ENCODE data around the gene NACC2.

The NACC2 gene

DNA sequence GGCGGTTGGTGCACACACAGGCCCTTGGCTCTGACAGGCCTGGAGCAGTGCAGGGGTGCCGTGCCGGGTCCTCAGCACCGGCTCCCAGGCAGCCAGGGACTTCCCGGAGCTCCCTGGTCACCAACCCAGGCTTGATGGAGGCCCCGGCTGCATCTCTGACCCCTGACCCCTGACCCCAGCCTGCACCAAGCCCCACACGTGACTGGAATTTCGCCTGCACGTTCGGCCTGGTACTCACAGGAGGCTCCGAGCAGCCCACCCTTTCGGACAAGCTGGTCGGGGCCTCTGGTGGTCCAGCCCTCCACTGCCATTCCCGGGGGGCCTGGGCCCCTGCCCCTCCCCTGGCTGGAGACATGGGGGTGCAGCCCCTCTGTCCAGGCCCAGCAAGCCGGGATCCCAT is 108.5 kb downstream of the NACC2 start:
- no peak overlapping the region for H3K4me3 ChIP-seq (replicated peaks in 1 of 2; ENCODE audit: low read depth in 2 of 2, low read length in 2 of 2)
- no peak for DNase-seq (ENCODE audit: low read depth in 2 of 2)
- TF ChIP-seq, protein P1, sequence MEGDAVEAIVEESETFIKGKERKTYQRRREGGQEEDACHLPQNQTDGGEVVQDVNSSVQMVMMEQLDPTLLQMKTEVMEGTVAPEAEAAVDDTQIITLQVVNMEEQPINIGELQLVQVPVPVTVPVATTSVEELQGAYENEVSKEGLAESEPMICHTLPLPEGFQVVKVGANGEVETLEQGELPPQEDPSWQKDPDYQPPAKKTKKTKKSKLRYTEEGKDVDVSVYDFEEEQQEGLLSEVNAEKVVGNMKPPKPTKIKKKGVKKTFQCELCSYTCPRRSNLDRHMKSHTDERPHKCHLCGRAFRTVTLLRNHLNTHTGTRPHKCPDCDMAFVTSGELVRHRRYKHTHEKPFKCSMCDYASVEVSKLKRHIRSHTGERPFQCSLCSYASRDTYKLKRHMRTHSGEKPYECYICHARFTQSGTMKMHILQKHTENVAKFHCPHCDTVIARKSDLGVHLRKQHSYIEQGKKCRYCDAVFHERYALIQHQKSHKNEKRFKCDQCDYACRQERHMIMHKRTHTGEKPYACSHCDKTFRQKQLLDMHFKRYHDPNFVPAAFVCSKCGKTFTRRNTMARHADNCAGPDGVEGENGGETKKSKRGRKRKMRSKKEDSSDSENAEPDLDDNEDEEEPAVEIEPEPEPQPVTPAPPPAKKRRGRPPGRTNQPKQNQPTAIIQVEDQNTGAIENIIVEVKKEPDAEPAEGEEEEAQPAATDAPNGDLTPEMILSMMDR (IDR thresholded peaks at IDR 0.05; ENCODE audit: low read depth, low read length) = no peak

DNA sequence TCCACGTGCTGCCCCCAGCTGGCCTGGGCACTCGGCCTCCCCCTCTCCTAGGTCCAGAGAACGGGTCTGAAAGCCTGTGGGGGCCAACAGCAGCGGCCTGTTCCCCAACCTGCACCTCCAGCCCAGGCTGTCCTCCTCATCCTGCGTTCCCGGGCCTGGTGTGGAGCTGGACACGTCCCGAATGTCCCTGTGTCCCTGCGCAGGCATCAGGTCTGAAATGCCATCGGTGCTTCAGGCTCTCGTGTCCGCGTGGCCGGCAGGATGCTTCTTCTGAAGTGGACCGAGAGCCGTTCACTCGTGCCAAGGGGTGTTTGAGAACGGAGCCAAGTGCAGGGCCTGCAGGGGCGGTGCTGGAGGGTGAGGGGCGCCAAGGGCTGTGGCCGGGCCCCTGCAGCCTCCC is 109.2 kb downstream of the NACC2 start:
- TF ChIP-seq, protein P1 (IDR thresholded peaks at IDR 0.05; ENCODE audit: low read depth, low read length) = no peak
- DNase-seq (ENCODE audit: low read depth in 2 of 2) = no peak
- H3K4me3 ChIP-seq (replicated peaks in 1 of 2; ENCODE audit: low read depth in 2 of 2, low read length in 2 of 2) = no peak overlapping the region

GRCh38 chr9:135985459-135985774 is 109.7 kb downstream of the NACC2 start:
- no peak overlapping the region for H3K4me3 ChIP-seq (replicated peaks in 1 of 2; ENCODE audit: low read depth in 2 of 2, low read length in 2 of 2)
- DNase-seq (ENCODE audit: low read depth in 2 of 2) = no peak
- TF ChIP-seq, protein P1 (IDR thresholded peaks at IDR 0.05; ENCODE audit: low read depth, low read length) = no peak

GRCh38 chr9:135984072-135984710 is 110.9 kb downstream of the NACC2 start:
- DNase-seq (ENCODE audit: low read depth in 2 of 2) = no peak
- H3K4me3 ChIP-seq (replicated peaks in 1 of 2; ENCODE audit: low read depth in 2 of 2, low read length in 2 of 2) = no peak overlapping the region
- TF ChIP-seq, protein P1 (IDR thresholded peaks at IDR 0.05; ENCODE audit: low read depth, low read length) = no peak

DNA sequence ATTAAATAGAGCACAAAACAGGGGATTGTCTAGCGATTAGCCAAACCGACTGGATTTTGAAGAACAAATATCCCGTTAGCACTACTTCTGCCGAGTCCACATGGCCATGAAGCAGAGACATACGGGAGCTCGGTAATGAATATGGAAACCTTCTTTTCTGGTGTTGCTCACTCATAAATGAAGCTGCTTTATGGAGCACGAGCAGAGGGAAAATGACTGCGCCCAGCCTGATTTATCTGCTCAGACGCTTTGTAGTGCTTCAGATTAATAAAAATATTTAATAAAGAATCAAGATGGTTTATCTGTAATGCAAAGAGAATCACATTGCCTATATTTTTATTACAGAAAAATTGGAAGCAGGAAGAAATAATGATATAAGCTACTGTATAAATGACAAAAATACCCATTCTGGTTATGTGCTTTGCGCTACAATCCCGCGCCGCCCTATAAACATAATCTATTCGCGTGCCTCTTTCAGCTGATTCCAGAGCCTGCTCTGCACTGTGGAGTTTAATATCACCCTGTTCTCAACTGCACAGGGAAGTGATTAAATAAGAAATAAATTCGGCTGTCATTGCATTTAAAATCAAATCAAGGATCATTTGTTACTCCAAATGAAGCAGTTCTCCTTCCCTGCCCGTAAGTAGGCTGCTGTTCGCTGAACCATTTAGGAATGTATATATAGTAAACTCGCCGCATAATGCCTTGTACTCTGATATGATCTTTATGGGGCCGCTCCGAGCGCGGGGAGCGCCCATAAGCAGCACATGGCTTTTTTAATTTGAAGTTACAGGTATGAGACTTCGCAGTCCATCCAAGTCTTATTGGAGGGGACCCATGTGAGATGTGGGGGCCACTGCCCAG is 111.6 kb downstream of the NACC2 start:
- no peak overlapping the region for H3K4me3 ChIP-seq (replicated peaks in 1 of 2; ENCODE audit: low read depth in 2 of 2, low read length in 2 of 2)
- TF ChIP-seq, protein P1 (IDR thresholded peaks at IDR 0.05; ENCODE audit: low read depth, low read length) = no peak
- DNase-seq (ENCODE audit: low read depth in 2 of 2) = no peak

DNA sequence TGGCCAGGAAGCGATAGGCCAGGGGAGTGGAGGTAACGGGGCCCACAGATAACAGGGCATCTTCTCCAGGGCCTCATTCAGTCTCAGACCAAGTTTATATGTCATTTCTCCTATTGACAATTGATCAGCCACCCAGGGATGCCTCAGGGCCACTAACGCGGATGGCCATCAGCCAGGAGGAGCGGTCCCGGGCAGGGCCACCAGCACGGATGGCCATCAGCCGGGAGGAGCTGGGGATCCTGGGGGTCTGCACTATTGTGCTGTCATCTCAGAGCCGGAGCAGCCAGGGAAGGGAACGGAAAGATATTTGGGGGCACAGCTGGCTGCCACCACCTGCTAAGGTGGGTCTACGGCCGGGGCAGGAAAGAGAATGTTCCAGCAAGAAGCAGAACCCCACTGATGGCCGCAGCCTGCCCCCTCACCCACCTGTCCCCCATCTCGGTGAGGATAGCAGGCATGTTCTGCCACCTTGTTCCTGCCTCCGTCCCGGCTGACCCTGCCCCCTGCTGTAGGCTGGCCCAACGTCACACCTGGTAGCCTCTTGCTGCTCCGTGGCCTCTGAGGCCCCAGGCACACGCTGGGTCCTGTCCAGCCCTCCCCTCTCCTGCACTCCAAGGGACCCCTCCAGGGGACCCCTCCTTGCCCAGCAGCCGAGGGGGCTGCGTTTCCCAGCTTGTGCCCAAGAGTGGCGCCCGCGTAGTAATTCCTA is 112.4 kb downstream of the NACC2 start:
- TF ChIP-seq, protein P1 (IDR thresholded peaks at IDR 0.05; ENCODE audit: low read depth, low read length) = no peak
- no peak overlapping the region for H3K4me3 ChIP-seq (replicated peaks in 1 of 2; ENCODE audit: low read depth in 2 of 2, low read length in 2 of 2)
- no peak for DNase-seq (ENCODE audit: low read depth in 2 of 2)

Data from cardiac fibroblast (primary cell).